Stimulated activated CD8-positive, alpha-beta memory T cell treated with anti-CD3 and anti-CD28 coated beads, Interleukin-2, amount 100 ng/mL, for 48 hours (primary cell): ENCODE results near the gene MLPH.

ENCODE experiments used
- DNase-seq, 2 donors: peaks; one replicate each; pipeline ENCODE4 v3.0.0-alpha.2; 2020; ENCODE audit warnings: low read depth in 2 of 2

The MLPH gene

DNA sequence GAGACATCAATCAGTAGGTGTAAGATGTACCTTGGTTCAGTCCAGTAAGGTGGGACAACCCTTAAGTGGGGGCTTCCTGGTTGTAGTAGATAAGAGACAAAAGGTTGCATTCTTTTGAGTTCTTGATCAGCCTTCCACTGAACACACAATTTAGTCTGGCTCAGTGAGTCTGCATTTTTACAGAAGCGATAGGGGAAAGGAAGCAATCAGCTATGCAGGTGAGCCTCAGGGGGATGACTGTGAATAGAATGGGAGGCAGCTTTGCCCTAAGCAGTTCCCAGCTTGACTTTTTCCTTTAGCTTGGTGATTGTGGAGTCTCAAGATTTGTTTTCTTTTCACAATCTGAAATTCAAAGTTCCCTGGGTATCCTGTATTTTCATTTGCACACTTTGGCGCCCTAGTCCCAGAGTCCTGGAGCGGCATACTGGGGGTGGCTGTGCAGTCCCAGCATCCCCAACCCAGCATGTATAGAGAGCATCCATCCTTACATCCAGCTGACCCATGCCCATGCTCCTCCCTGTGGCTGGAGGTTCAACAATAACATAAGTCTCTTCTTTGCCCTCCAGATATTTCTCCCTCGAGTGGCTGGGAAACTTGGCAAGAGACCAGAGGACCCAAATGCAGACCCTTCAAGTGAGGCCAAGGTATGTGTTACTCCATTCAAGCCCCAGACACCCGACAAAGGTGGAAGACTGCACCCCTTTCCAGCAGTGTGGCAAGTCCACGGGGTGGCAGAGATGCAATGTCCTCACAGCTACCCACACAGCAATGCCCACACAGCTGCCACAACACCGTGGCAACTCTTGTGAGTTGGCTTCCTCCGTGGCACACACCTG, 59.2 kb downstream of the MLPH start:
- no peak for DNase-seq

DNA sequence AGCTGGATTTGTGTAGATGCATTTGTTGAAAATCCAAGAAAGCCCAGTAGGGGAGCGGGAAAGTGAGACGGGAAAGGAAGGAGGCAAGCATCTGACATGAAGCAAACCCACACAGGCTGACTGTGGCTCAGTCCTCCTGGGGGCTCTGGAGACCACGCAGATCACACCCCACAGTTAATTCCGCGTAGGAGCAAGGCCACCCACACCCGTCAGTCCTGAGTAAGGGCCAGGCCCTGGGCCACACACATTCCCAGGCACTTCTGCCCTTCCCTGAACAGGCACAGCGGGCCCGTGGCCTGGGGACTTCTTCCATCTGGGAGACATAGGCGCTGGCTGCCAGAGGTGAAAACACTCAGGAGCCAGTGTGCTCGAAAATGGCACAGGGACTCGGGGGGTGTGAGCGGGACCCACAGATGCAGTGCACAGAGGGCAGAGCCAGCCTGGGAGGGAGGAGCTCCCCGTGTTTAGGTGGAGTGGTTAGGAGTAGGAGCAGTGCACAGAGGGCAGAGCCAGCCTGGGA, 59.9 kb downstream of the MLPH start:
- DNase-seq: no peak

DNA sequence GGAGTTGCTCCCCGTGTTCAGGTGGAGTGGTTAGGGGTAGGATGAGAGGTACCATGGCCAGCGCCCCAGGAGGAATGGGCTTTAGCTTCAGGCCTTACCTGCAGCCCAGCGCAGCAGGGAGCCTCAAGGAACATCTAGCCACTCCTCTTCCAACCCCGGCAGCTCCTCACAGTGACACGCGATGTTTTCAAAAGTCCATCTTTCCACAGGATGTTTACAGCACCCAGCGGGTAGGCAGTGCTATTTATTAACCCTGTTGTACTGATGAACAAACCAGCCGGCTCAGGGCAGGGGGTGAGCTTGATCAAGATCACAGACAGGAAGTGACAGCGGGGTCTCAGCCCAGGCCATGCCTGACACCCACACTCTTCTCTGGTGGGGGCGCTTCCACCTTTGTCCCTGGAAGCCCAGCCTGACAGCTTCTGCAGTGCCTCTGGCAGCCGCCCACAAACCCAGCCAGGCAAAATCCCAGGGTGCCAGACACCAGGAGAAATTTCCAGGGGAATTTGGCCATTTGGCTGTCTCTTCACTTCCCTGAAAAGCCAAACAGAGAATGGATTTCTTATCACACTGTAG, 60.9 kb downstream of the MLPH start:
- DNase-seq: no peak

DNA sequence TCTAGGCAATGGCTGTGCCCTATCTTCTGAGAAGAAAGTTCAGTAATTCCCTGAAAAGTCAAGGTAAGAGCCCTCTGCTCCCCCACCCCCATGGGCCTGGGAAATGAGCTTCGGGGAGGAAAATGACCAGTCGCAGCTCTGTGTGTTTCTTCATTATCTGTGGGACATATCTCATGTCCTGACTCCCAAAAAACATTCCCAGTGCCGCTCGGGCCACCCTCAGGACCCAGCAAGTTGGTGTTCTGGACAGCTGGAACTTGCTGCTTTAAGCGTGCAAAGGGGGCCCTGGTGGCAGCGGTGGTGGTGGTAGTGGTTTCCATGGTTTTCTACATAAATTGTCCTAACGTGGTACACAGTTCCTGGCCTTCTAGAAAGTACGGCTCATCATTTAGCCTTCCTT, 62.2 kb downstream of the MLPH start:
- DNase-seq: no peak

DNA sequence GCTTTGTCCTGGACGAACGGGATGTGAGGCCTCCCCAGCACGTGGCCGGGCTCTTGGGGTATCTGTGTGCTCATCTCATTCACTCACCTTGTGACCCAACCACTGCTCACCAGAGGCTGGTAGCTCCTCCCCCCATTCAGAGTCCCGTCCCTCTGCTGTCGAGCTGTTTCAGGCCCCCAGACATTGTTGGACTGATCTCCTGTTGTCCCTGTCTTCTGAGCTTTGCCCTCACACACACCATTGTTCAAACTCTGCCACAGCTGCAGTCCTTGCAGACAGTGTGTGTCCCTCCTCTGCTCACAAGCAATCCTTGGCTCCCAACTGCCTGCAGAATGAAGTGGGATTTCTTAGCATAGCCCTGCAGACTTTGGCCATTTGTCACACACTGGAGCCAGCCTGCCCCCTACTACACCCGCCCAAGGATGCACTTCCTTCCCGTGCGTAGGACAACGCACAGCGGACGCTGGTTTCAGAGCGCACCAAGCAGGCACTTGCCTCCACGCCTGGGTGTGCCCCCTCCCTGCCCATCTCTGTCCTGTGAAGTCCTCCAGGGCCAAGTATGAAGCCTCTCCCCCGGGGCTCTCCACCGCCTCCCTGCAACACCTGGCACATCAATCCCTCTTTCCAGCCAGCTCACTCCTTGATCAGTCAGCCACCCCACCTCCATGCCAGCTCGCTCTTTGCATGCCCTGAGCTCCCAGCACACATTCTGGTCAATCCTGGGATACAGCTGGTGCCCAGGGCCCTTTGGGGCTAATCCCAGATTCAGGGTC, 62.8 kb downstream of the MLPH start:
- DNase-seq: no peak

DNA sequence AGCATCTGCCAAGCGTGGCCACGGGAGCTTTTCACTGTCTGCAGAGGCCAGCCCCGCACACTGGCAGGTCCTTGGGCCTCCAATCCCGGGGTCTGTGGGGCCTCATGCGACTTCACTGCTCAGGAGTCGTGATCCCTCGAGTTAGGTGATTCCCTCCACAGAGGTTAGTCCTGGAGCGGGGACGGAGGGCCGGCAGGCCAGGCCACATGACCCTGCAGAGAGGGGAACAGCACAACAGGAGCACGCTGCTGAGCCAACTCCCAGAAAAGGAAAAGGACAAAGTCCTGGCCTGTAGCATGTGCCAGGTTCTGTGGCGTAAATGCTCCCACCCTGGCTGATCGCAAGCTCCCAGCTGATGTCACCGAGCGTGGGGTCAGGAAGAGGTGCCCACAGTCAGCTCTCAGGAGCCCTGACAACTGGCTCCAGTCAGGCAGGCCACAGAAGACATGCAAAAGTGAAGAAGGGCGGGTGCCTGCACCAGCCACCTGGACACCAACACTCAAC, 64.1 kb downstream of the MLPH start:
- no peak for DNase-seq

DNA sequence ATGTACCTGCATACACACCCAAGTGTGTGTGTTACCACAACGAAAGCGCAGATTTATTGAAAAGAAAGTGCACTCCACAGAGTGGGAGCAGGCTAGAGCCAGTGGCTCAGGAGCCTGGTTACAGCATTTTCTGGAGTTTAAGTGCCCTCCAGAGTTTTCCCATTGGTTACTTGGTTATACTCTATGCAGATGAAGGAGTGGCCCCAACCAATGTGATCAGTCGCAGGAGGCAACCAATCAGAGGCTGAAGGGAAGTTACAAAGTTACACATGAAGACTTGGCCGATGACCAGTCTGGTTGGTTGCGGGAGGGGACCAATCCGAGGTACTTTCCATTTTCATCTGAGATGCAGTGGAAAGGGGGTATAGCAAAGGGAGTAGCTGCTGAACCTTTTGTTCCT, 65.9 kb downstream of the MLPH start:
- DNase-seq: no peak

DNA sequence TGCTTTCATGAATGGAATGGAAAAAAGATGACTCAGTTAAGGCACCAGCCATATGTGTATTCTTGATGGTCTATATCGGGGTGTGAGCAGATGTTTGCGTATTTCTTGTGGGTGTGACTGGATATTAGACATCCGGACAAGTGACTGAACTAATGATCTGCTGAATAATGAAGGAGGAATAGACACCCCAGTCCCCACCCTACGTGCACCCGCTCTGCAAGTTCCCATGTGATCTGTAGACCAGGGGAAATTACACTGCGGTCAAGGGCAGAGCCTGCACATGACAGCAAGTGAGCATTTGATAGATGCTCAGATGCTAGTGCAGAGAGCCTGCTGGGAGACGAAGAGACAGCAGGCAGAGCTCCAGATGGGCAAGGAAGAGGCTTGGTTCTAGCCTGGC, 66.9 kb downstream of the MLPH start:
- no peak for DNase-seq

DNA sequence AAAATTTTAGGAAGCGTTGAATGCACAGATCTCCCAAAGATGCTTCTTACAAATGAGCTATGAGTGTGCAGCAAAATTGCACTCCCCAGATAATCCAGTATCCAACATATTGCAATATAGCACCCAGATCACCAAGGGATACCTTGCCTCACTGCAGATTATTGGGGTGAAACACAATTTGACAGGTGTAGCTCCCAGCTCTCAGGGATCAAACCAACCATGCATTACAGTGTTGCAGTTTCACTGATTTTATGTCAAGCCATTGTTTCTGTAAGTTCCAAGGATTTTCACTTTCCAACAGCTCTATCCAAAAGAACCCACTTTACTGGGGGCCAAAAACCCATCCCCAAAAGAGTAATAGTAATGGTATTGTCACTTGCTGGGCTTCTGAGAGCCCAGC, 68.5 kb downstream of the MLPH start:
- DNase-seq: no peak

DNA sequence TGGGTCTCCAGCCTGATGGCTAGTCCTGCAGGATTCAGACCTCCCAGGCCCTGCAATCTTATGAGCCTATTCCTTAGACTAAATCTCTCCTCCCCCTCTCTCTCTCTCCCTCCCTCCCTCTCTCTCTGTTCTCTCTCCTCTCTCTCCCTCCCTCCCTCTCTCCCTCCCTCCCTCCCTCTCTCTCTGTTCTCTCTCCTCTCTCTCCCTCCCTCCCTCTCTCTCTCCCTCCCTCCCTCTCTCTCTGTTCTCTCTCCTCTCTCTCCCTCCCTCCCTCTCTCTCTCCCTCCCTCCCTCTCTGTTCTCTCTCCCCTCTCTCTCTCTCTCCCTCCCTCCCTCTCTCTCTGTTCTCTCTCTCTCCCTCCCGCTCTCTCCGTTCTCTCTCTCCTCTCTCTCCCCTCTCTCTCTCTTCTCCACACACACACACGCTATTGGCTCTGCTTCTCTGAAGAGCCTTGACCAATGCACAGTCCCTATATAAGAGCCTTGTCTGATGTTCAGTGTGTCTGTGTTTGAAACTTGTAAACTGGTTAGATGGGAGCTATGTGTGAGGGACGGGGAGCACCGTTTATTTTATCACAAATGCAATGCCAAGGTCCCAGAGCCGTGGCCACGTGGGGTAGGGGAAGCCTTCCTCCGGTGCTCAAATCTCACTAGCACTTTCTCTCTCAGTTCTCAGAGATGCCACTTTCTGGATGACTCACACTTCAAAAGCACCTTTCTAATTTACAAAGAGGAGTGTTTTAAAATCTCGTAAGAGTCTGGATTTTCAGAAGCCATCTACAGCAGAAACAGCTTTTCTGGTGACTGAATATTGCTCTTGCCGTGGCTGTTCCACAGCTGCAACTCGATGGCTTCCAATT, 70.0 kb downstream of the MLPH start:
- DNase-seq: peak in 1 of 2 donors; percentile 12

DNA sequence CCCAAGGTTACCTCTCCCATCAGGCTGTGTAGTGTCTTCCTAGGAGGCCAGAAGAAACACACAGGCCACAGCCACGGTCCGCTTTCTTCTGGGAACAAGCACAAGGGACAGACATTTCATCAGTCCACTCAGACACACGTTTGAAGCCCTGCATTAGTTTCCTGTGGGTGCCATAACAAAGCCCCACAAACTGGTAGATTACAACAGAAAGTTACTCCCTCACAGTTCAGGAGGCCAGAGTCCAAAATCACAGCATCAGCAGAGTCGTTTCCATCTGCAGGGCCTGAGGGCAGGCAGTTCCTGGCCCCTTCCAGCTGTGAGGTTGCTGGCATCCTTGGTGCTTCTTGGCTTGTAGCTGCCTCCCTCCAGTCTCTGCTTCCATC, 70.6 kb downstream of the MLPH start:
- DNase-seq: no peak

DNA sequence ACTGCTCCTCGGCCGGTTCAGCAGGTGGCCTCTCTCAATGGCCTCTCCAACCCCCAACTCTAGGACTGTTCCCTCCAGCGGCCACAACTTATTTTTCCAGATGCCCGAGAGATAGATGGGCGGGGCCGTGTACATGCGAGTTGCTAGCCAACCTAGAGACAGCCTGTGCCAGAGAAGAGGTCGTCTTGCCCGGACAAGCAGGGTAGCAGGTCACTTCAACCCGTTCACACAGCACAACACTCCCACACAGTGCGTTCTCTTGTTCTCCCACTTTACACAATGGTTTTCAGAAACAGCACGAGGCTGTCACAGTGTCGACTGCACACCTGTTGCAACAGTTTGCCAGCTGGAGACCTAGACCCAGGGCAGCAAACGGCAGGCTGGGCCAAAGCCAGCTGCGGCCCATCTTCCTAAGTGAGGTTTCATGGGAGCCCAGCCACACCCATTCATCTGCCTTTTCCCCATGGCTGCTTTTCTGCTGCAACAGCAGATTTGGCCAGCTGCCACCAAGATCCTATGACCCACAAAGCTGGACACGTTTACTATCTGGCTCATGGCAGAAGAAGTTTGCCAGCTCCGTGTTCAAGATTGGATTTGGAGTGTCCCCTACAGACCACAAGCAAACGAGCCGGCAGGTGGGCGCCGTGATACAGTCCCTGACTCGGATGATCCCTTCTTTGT, 72.0 kb downstream of the MLPH start:
- DNase-seq: no peak

DNA sequence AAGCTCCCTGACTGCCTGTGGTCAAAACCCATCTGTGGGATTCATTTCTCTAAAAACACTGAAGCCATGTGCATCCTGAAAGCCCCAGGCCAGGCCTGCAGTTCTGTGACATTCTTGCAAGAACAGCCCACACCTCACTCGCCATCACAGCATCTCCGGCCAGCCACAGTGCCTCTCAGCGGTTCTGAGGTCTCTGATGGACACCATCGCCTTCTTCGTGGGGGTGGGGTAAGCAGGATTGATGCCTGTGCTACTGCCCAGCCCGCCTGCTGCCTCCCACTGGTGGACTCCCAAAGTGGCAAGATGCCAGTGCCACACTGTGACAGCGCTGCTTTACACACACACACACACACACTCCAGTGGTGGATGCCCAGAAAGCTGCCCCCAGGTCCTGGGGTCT, 74.2 kb downstream of the MLPH start:
- DNase-seq: no peak

DNA sequence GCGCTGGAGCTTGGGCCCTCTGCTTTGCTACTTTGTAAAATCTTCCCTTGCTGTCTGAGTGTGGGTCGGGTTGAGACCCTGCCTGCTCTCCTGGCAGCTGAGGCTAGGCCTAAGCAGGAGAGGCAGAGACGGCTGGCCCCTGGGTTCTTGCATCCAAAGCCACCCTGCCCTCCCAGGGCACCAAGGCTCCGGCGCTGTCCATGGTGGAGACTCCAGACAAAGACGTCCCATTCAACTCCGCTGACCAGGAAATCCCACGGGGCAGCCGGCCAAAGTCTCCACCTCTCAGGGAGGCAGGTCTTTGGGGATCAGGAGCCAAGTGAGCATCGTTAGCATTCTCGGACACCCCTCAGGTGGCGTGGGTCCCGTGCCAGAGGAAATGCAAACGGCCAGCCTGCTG, 76.8 kb downstream of the MLPH start:
- no peak for DNase-seq

DNA sequence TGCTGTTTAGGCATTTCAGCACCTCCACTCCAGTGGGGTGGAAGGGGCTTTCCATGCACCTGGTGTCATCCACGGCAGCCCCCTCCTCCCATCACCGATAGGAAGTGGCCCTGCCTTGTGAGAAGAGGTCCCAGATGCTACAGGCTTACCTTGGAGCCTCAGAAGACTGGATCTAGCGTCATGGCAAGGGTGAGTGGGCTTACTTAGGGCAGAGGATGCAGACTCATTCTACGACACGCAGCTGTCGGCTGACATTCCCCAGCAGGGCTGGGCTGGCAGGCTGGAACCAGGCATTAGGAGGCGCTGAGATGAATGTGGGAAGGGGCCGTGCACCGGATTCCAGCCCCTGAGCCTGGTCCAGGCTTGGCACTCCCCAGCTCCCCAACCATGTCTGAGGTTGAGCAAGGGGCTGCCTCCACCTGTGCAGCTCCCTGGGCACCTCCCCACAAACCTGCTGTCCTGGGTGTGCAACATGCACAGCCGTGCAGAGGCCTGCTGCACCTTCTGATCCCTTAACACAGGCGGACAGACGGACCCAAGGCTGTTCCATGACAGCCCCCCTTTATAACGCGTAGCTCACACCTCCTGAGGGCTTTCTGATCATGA, 77.6 kb downstream of the MLPH start:
- DNase-seq: no peak

DNA sequence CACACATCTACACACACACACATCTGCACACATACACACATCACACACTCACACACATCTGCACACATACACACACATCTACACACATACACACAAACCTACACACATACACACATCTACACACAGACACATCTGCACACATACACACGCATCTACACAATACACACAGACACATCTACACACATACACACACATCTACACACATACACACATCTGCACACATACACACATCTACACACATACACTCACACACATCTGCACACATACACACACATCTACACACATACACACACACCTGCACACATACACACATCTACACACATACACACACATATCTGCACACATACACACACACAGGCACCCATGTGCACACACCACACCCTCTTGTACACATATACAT, 78.9 kb downstream of the MLPH start:
- DNase-seq: no peak

DNA sequence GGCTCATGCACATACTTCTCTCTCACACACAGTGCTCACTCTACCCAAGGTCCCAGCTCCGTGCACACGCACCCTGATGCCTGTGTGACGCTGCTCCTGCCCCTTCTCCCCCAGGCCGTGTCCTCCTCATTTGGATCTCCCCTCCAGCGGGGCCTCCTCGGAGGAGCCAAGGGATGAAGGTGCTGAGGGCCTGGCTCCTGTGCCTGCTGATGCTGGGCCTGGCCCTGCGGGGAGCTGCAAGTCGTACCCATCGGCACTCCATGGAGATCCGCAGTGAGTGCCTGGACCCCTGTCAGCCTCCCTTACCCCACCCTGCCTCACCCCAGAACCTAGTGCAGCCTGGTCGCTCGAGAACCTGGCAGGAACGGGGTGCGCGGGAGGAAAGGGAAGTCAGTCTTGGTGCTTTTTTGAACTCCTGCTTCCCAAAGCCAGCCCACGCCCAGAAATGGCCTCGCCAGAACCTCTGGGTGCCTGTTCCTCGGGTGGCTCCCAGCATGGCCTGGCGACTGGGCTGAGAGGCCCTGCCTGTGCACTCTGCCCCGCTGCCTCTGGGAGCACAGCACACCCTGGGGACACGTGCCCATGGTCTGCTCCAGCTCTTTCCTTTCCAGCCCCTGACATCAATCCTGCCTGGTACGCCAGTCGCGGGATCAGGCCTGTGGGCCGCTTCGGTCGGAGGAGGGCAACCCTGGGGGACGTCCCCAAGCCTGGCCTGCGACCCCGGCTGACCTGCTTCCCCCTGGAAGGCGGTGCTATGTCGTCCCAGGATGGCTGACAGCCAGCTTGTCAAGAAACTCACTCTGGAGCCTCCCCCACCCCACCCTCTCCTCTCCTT, 79.6 kb downstream of the MLPH start, which contains the start of gene PRLH:
Gene PRLH, plus strand, starts transcription at position 174 of the 835 bp plus-strand sequence. Its CDS starts 0 bp downstream, at position 174.
- no peak for DNase-seq

DNA sequence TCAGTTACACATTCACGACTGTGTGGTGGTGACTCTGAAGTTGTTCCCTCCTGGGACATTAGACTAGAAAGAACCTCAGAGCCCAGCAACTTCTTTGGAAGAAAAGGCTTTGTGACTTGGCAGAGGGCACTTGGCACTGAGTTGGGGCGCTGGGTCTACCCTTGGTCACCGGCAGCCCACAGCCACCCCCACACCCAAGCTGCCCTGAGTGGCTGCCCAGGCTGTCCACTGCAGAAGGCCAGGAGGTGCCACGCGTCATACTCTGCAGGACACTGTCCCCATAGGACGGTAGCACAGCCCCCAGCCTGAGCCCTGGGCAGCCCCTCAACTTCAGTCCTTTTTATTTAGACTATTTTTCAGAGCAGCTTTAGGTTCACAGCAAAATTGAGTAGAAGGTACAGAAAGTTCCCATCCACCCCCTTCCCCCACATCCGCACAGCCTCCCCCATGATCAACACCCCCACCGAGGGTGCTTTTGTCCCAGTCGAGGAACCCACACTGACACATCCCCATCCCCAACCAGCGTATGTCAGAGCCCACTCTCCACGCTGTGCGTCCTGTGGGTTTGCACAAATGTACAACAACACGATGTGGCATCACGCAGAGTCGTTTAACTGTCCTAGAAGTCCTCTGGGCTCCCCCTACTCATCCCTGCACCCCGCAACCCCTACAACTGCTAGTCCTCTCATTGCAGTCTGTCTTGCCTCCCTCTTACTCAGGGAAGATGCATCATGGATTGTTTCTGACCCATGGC, 80.4 kb downstream of the MLPH start:
- no peak for DNase-seq
